Fibroblast of pulmonary artery (primary cell): ENCODE data around the gene DHRS7B.
A peak's percentile ranks its signal among the peaks of the same experiment; 100 is the strongest.
"Not testable (repeated sequence)": the region's sequence is repeated elsewhere in the genome, so short reads cannot be mapped to it uniquely, and the experiment has no call there.

Experiments used
- DNase-seq: peaks from one replicate; pipeline ENCODE4 v3.0.0-alpha.2; 2010; ENCODE audit warnings: low read depth
- H3K4me3 ChIP-seq: replicated peaks from 2 replicates; pipeline ENCODE4 v1.5.1; 2011; ENCODE audit warnings: low read depth, mild to moderate bottlenecking, control low read depth, low read length, moderate library complexity
- CTCF ChIP-seq: IDR thresholded peaks from 2 replicates; pipeline ENCODE4 v1.5.1; 2011; ENCODE audit warnings: mild to moderate bottlenecking, control low read depth, low read length, inconsistent platforms; ENCODE audit errors: missing control alignments

DHRS7B gene

GRCh38 chr17:21098934-21099689, 27.7 kb upstream of the DHRS7B start:
- DNase-seq: peak; percentile 65
- peak overlapping the region; percentile 63 for H3K4me3 ChIP-seq
- TF ChIP-seq CTCF: no peak

- TF ChIP-seq CTCF: no peak
- no peak overlapping the region for H3K4me3 ChIP-seq
- DNase-seq: no peak
Observed at GRCh38 chr17:21100636-21101035, 26.1 kb upstream of the DHRS7B start.

GRCh38 chr17:21104608-21105007, 22.2 kb upstream of the DHRS7B start:
- no peak overlapping the region for H3K4me3 ChIP-seq
- TF ChIP-seq CTCF: no peak
- DNase-seq: no peak

GRCh38 chr17:21105064-21105894, 21.5 kb upstream of the DHRS7B start:
- no peak for TF ChIP-seq CTCF
- DNase-seq: no peak
- no peak overlapping the region for H3K4me3 ChIP-seq

- no peak overlapping the region for H3K4me3 ChIP-seq
- TF ChIP-seq CTCF: no peak
- DNase-seq: no peak
Observed at GRCh38 chr17:21106316-21106715, 20.4 kb upstream of the DHRS7B start.

GRCh38 chr17:21107067-21107650, 19.6 kb upstream of the DHRS7B start:
- H3K4me3 ChIP-seq, DNase-seq: not testable (repeated sequence)

GRCh38 chr17:21108651-21109050, 18.1 kb upstream of the DHRS7B start:
- no peak for DNase-seq
- TF ChIP-seq CTCF: no peak
- H3K4me3 ChIP-seq: no peak overlapping the region
